ENCODE results near the gene CFAP299. TPM values are rescaled to one million over a fixed set of nuclear protein-coding genes. Genes with fewer than 3 reads are reported as not detected.
"Not testable (repeated sequence)": the region's sequence is repeated elsewhere in the genome, so short reads cannot be mapped to it uniquely, and the experiment has no call there.

Gene CFAP299
- total RNA-seq, 2 experiments from 2014 or later = not detected

DNA sequence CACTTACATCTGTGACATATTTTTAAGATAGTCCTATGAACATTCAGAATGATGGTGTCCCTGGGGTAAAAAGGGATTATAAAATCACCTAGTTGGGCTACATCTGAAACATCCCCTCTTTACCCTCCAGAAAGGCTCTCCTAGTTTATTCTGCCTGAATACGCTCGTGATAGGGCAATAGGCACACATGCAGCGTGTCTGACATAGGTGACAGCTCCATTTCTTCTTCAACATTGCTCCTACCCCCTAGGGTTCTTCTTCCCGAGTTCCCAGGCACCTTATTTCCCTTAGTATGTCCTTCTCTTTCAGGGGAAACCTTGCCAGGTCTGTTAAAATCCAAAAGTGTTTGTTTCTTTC is 27.1 kb upstream of the CFAP299 start:
- no peaks in the 10 kb centered on the region for H3K36me3 Mint-ChIP-seq (ENCODE audit: low read depth)
- no peaks in the 10 kb centered on the region for H3K4me1 Mint-ChIP-seq (ENCODE audit: low read depth)
- POLR2A ChIA-PET = no interaction called here
- CTCF ChIA-PET = no interaction called here
- ATAC-seq (no peak), DNase-seq (no peak)
- H3K27me3 Mint-ChIP-seq (ENCODE audit: low read depth) = peaks cover 21% of the 10 kb centered on the region
- H3K27ac Mint-ChIP-seq = no peak overlapping the region
- H3K4me3 Mint-ChIP-seq = no peak overlapping the region
- no peaks in the 10 kb centered on the region for H3K9me3 Mint-ChIP-seq (ENCODE audit: insufficient read depth)

DNA sequence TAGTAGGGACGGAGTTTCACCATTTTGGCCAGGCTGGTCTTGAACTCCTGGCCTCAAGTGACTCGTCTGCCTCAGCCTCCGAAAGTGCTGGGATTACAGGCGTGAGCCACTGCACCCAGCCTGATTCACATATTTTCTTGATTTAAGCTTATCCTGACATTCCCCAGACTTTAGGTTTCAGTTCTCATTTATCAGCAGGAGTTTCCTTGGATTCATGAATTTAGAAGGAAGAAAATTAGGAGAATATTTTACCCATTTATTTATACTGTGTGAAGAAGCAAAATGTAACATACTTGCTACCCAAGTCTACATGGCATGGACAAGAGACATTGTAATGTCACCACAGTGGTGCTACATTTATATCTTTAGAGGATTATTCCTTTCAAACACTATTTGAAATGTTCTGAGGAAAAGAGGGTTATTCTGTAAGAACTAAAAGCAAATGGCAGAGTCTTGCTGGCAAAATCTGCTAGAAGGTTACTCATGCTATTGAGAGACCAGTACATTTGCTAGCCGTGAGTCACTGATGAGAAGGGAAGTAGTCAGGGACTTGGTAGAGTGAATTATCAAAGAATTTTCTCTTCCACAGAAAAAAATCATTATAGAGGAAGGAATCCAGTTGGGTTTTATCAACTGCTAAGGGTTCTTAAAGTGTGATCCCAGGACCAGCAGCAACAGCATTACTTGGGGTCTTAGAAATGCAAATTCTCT is 26.1 kb upstream of the CFAP299 start:
- ChIA-PET POLR2A (no interaction called here), CTCF (no interaction called here)
- Mint-ChIP-seq H3K4me1 (ENCODE audit: low read depth) (no peaks in the 10 kb centered on the region), H3K27ac (no peak overlapping the region), H3K27me3 (ENCODE audit: low read depth) (peaks cover 21% of the 10 kb centered on the region), H3K9me3 (ENCODE audit: insufficient read depth) (no peaks in the 10 kb centered on the region), H3K4me3 (no peak overlapping the region), H3K36me3 (ENCODE audit: low read depth) (no peaks in the 10 kb centered on the region)
- no peak for DNase-seq
- no peak for ATAC-seq

GRCh38 chr4:80311130-80311529 is 24.4 kb upstream of the CFAP299 start:
- peaks cover 16% of the 10 kb centered on the region for H3K27me3 Mint-ChIP-seq (ENCODE audit: low read depth)
- no peak overlapping the region for H3K4me3 Mint-ChIP-seq
- ChIA-PET POLR2A (no interaction called here), CTCF (no interaction called here)
- H3K9me3 Mint-ChIP-seq (ENCODE audit: insufficient read depth) = no peaks in the 10 kb centered on the region
- ATAC-seq = no peak
- no peaks in the 10 kb centered on the region for H3K36me3 Mint-ChIP-seq (ENCODE audit: low read depth)
- H3K4me1 Mint-ChIP-seq (ENCODE audit: low read depth) = no peaks in the 10 kb centered on the region
- no peak for DNase-seq
- no peak overlapping the region for H3K27ac Mint-ChIP-seq

- Mint-ChIP-seq H3K9me3 (ENCODE audit: insufficient read depth) (no peaks in the 10 kb centered on the region), H3K27me3 (ENCODE audit: low read depth) (peaks cover 12% of the 10 kb centered on the region), H3K36me3 (ENCODE audit: low read depth) (no peaks in the 10 kb centered on the region), H3K4me3 (no peak overlapping the region), H3K27ac (no peak overlapping the region), H3K4me1 (ENCODE audit: low read depth) (no peaks in the 10 kb centered on the region)
- CTCF ChIA-PET = no interaction called here
- DNase-seq = no peak
- POLR2A ChIA-PET = no interaction called here
- ATAC-seq = no peak
These were observed 23.4 kb upstream of the CFAP299 start for GRCh38 chr4:80312124-80312523.

DNA sequence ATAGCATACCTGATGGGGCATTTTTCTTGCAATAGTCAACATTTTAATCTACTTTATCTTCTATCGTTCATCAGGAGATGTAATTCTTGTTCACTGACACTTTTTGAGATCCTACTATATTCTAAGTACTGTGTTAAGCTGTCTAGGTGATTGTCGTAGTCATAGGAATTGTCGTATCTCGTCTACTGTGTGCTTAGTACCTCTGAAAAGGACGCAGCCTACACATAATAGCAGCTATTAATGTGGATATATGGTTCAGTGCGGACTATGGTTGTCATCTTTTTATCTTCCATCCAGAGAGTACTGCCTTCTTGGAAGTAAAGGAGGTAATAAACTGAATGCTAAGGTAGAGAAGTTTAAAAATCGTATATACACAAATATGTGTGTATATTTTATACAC is 21.9 kb upstream of the CFAP299 start:
- H3K4me3 Mint-ChIP-seq = no peak overlapping the region
- CTCF ChIA-PET = no interaction called here
- H3K9me3 Mint-ChIP-seq (ENCODE audit: insufficient read depth) = no peaks in the 10 kb centered on the region
- no peak overlapping the region for H3K27ac Mint-ChIP-seq
- DNase-seq (no peak), ATAC-seq (no peak)
- H3K4me1 Mint-ChIP-seq (ENCODE audit: low read depth) = no peaks in the 10 kb centered on the region
- POLR2A ChIA-PET = no interaction called here
- H3K36me3 Mint-ChIP-seq (ENCODE audit: low read depth) = no peaks in the 10 kb centered on the region
- H3K27me3 Mint-ChIP-seq (ENCODE audit: low read depth) = peaks cover 12% of the 10 kb centered on the region

DNA sequence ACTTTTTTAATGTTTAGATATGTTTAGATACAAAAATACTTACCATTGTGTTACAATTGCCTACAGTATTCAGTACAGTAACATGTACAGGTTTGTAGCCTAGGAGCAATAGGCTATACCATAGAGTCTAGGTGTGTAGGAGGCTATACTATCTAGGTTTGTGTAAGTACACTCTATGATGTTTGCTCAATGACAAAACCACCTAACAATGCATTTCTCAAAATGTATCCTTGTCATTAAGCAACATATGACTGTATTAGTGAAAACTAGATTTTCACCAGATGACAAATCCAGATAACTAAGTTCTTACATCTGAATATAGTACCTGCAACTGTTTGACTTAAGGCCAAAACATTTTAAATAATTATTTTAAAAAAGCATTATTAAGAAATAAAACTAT is 19.7 kb upstream of the CFAP299 start:
- H3K4me1 Mint-ChIP-seq (ENCODE audit: low read depth); ATAC-seq; H3K27ac Mint-ChIP-seq; DNase-seq; H3K36me3 Mint-ChIP-seq (ENCODE audit: low read depth); H3K9me3 Mint-ChIP-seq (ENCODE audit: insufficient read depth); H3K4me3 Mint-ChIP-seq; CTCF ChIA-PET: not testable (repeated sequence)
- H3K27me3 Mint-ChIP-seq (ENCODE audit: low read depth) = peaks cover 16% of the 10 kb centered on the region
- POLR2A ChIA-PET = interaction anchor here (0.7 kb wide), 1 partner anchor 193 kb away, joined by 3 read pairs; no protein-coding TSS in a partner anchor

DNA sequence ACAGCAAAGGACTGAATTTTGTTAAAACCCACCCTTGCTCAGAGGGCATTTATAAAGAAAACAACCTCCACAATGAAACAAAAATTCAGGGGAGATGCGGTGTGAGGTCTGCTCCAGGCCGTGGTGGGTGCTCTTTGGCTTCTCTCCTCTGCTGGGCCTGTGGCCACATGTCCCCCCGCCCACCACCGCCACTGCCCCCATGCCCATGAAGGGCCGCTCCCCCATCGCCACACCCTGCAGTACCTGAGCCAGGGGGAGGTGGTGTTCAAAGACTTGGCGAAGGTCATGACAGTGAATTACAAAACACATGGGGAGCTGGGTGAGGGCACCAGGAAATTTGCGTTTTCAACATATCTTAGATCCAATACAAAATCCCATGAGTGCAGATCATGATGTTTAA is 14.2 kb upstream of the CFAP299 start:
- ATAC-seq (no peak), DNase-seq (no peak)
- no peak overlapping the region for H3K27ac Mint-ChIP-seq
- no peaks in the 10 kb centered on the region for H3K36me3 Mint-ChIP-seq (ENCODE audit: low read depth)
- peaks cover 6% of the 10 kb centered on the region for H3K27me3 Mint-ChIP-seq (ENCODE audit: low read depth)
- H3K9me3 Mint-ChIP-seq (ENCODE audit: insufficient read depth) = no peaks in the 10 kb centered on the region
- POLR2A ChIA-PET = no interaction called here
- H3K4me1 Mint-ChIP-seq (ENCODE audit: low read depth) = no peaks in the 10 kb centered on the region
- CTCF ChIA-PET = no interaction called here
- H3K4me3 Mint-ChIP-seq = no peak overlapping the region

DNA sequence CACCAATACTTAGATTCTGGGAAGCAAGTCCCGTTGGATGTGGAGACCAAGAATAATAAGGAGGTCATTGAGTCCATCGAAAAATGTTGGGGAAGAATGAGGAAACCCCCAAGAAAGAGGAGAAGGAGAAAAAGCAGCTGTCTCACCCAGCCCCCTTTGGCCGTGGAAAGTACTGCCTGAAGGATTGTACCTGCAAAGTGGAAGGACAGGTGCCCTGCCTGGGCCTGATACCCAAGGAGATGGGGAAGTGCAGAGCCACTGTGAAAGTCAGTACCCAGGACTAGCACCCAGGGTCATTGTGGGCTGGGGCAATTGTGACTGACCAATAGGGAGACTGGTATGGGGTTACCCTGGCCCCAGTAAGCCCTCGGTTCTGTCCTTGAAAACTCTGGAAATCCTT is 13.8 kb upstream of the CFAP299 start:
- no peaks in the 10 kb centered on the region for H3K36me3 Mint-ChIP-seq (ENCODE audit: low read depth)
- no peaks in the 10 kb centered on the region for H3K4me1 Mint-ChIP-seq (ENCODE audit: low read depth)
- H3K9me3 Mint-ChIP-seq (ENCODE audit: insufficient read depth) = no peaks in the 10 kb centered on the region
- ChIA-PET CTCF (no interaction called here), POLR2A (no interaction called here)
- H3K27me3 Mint-ChIP-seq (ENCODE audit: low read depth) = peaks cover 6% of the 10 kb centered on the region
- H3K27ac Mint-ChIP-seq = no peak overlapping the region
- ATAC-seq (no peak), DNase-seq (no peak)
- H3K4me3 Mint-ChIP-seq = no peak overlapping the region

DNA sequence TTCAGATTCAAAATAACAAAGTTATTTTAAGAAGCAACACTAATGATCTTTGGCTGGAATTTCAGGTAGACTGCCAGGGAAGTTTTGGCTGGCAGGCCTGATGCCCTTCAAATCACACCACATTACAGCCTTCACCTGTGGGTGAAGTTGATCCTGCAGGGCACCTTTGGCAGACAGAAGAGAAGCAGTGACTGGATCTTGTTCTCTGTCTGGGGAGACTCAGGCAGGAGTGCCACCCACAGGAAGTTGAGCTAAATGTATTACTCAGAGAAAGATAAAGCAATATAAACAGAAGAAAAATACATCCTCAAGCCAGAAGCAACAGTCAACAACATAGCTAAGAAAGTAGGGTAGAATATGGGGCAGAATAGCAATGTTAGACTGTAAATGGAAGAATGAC is 12.8 kb upstream of the CFAP299 start:
- no peak for DNase-seq
- POLR2A ChIA-PET = no interaction called here
- no peaks in the 10 kb centered on the region for H3K4me1 Mint-ChIP-seq (ENCODE audit: low read depth)
- CTCF ChIA-PET = interaction anchor here (1.5 kb wide), 1 partner anchor 120 kb away, joined by 5 read pairs; no protein-coding TSS in a partner anchor
- H3K4me3 Mint-ChIP-seq = no peak overlapping the region
- no peaks in the 10 kb centered on the region for H3K36me3 Mint-ChIP-seq (ENCODE audit: low read depth)
- H3K9me3 Mint-ChIP-seq (ENCODE audit: insufficient read depth) = no peaks in the 10 kb centered on the region
- H3K27ac Mint-ChIP-seq = no peak overlapping the region
- ATAC-seq = no peak
- H3K27me3 Mint-ChIP-seq (ENCODE audit: low read depth) = peaks cover 4% of the 10 kb centered on the region

DNA sequence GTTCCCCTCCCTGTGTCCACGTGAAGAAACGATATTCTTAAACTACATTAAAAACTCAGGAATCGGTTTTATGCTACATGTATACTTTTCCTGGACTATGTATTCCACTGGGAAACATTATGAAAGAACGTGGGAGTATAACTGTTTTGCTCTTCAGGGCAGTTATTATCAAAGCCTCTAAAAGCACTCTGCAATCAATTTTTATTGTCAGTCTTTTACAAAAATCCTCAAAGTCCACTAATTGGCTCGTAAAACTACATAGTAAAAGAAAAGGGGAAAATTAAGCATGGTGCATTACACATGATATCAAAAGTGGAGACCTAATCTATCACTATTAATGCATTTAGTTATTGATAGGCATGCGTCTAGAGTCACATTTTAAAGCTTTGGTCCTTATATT is 11.4 kb upstream of the CFAP299 start:
- Mint-ChIP-seq H3K36me3 (ENCODE audit: low read depth) (no peaks in the 10 kb centered on the region), H3K9me3 (ENCODE audit: insufficient read depth) (no peaks in the 10 kb centered on the region), H3K4me1 (ENCODE audit: low read depth) (no peaks in the 10 kb centered on the region), H3K4me3 (no peak overlapping the region), H3K27me3 (ENCODE audit: low read depth) (peaks cover 3% of the 10 kb centered on the region), H3K27ac (no peak overlapping the region)
- ATAC-seq = no peak
- no peak for DNase-seq
- POLR2A ChIA-PET = no interaction called here
- CTCF ChIA-PET = no interaction called here

GRCh38 chr4:80331693-80332092 is 3.8 kb upstream of the CFAP299 start:
- ATAC-seq (no peak), DNase-seq (no peak)
- H3K4me1 Mint-ChIP-seq (ENCODE audit: low read depth) = peaks cover 10% of the 10 kb centered on the region
- no peak overlapping the region for H3K27ac Mint-ChIP-seq
- H3K36me3 Mint-ChIP-seq (ENCODE audit: low read depth) = no peaks in the 10 kb centered on the region
- CTCF ChIA-PET = no interaction called here
- no peak overlapping the region for H3K4me3 Mint-ChIP-seq
- POLR2A ChIA-PET = no interaction called here
- H3K27me3 Mint-ChIP-seq (ENCODE audit: low read depth) = peaks cover 17% of the 10 kb centered on the region
- H3K9me3 Mint-ChIP-seq (ENCODE audit: insufficient read depth) = no peaks in the 10 kb centered on the region

- Mint-ChIP-seq H3K27me3 (ENCODE audit: low read depth) (peaks cover 18% of the 10 kb centered on the region), H3K27ac (no peak overlapping the region), H3K4me3 (no peak overlapping the region), H3K36me3 (ENCODE audit: low read depth) (no peaks in the 10 kb centered on the region), H3K4me1 (ENCODE audit: low read depth) (peaks cover 10% of the 10 kb centered on the region), H3K9me3 (ENCODE audit: insufficient read depth) (no peaks in the 10 kb centered on the region)
- POLR2A ChIA-PET = no interaction called here
- CTCF ChIA-PET = interaction anchor here (1.0 to 1.1 kb wide), 2 partner anchors 131 to 207 kb away, joined by 3 read pairs; no protein-coding TSS in a partner anchor
- DNase-seq (no peak), ATAC-seq (no peak)
These were observed 2.4 kb upstream of the CFAP299 start for GRCh38 chr4:80333121-80333520.

GRCh38 chr4:80334568-80334967 is 962 bp upstream of the CFAP299 start:
- ChIA-PET CTCF (no interaction called here), POLR2A (no interaction called here)
- Mint-ChIP-seq H3K27me3 (ENCODE audit: low read depth) (peaks cover 18% of the 10 kb centered on the region), H3K27ac (no peak overlapping the region), H3K4me3 (no peak overlapping the region), H3K4me1 (ENCODE audit: low read depth) (peaks cover 10% of the 10 kb centered on the region), H3K36me3 (ENCODE audit: low read depth) (no peaks in the 10 kb centered on the region), H3K9me3 (ENCODE audit: insufficient read depth) (no peaks in the 10 kb centered on the region)
- DNase-seq (no peak), ATAC-seq (no peak)

All from activated CD8-positive, alpha-beta T cell treated with anti-CD3 and anti-CD28 coated beads, Interleukin-2, amount 10 ng/mL, durations not matched to agents 7 days and 5 days (primary cell).